NOMO-1 treated with dmso at 0.1 percent for 144 hours (cell line): ENCODE results near the gene RBPJ.

Experiments
- DNase-seq: peaks from one replicate; lab custom pipeline; 2025; ENCODE audit not compliant: unreplicated experiment; lab: John Stamatoyannopoulos, UW

RBPJ gene

DNA sequence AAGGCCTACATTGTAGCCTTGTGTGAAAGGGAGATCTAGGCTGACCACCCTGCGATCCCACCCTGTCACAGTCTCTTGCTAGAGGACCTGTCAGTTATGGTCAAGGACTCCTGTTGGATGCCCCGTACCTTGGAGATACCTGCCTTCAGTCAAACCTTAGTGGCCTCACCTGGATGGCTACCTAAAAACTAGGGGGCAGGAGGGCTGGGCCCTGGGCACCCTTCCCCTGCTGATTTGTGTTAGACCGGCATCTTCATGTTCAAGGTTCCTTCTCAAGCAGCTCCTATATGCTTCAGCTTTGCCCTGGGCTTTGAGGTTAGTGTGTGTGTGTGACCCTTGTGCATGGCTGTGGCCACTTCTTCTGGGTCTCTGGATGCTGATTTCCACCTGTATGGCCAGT is 134.1 kb downstream of the RBPJ start:
- no peak for DNase-seq

DNA sequence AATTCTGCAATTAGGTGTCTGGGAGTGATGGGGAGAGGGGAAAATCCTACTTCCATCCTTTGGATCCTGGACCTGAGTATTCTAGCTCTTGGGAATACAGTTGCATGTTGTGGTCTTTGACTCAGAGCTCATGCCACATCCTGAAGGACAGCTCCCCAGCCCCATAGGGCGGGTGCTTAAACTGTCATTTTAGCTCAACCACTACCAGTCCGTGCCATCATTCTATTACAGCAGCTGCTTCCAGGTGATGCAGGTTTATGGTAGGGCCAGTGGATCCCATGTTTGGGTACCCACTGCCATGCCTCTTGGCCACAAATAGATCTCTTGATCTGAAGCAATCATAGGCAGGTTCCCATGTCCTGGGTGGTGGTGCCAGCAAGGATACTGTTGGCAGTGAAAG is 134.8 kb downstream of the RBPJ start:
- DNase-seq, result no peak

DNA sequence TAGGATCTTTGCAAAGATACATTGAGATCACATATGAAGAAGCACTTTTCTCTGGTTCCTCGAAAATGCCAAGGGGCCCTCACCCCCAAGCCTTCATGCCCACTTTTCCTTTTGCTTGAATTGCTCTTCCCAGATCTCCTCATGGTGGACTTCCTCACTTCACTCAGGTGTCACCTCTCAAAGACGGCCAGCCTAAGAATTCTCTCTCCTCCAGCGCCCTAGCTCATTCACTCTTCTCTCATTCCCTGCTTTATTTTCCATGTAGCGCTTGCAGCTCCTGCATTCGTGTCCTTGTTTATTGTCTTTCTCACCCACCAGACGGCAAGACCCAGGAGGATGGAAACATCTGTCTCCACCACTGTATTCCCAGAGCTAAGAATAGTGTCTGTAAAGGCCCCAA is 136.6 kb downstream of the RBPJ start:
- DNase-seq, result no peak

DNA sequence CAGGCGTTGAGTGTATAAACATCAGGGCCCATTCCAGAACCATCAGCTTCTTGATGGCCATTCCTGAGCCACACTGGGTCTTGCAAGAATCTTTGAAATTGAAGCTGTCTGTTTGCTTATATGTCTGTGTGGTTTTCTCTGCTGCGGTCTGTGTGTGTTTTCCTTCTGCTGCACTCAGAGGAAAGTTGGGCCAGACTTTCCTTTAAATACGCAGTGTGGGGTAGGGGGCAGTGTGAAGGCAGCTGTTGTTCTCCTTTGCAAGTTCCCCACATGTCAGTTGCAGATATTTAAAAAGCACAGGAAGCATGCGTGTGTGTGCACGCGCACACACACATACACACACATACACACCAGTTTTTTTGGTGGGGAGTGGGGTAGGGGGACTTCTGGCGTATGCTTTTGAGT is 137.3 kb downstream of the RBPJ start:
- peak; percentile 12 for DNase-seq

GRCh38 chr4:26459054-26459755 is 138.4 kb downstream of the RBPJ start:
- DNase-seq, result peak; percentile 37

- DNase-seq, result no peak
Observed at GRCh38 chr4:26459756-26460530, 139.1 kb downstream of the RBPJ start.

GRCh38 chr4:26462874-26463273 is 142.1 kb downstream of the RBPJ start:
- DNase-seq, result no peak

- no peak for DNase-seq
Observed at GRCh38 chr4:26463386-26463785, 142.6 kb downstream of the RBPJ start.

- no peak for DNase-seq
Observed at GRCh38 chr4:26464420-26465095, 143.7 kb downstream of the RBPJ start.

DNA sequence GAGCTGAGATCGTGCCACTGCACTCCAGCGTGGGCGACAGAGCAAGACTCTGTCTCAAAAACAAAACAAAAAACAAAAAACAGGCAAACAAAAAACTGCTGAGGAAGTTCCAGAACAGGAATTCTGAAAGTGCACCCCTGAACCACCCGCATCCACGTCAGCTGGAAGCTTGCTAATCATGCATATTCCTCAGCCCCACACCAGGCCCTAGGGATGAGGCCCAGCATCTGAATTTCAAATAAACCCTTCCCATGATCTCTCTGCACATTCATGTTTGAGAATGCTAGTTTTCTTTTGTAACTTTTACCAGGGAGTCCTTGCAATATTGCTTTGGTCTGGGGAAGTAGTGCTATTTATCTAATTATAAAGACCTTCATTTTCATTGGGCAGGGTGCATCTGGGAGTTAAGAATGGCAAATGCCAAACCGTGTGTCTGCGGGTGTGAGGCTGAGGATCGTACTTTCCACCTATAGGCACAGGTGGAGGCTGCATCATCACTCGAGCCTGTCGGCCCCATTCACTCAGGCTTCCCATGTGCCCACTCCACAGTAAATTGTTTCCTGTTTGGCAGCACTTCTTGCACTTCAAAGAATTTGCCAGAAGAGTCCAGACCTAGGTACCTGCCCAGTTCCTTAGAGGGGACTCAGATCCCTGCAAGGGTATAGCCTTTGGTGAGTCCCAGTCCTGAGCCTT is 145.9 kb downstream of the RBPJ start:
- DNase-seq, result no peak

- no peak for DNase-seq
Observed at GRCh38 chr4:26467724-26468123, 146.9 kb downstream of the RBPJ start.

DNA sequence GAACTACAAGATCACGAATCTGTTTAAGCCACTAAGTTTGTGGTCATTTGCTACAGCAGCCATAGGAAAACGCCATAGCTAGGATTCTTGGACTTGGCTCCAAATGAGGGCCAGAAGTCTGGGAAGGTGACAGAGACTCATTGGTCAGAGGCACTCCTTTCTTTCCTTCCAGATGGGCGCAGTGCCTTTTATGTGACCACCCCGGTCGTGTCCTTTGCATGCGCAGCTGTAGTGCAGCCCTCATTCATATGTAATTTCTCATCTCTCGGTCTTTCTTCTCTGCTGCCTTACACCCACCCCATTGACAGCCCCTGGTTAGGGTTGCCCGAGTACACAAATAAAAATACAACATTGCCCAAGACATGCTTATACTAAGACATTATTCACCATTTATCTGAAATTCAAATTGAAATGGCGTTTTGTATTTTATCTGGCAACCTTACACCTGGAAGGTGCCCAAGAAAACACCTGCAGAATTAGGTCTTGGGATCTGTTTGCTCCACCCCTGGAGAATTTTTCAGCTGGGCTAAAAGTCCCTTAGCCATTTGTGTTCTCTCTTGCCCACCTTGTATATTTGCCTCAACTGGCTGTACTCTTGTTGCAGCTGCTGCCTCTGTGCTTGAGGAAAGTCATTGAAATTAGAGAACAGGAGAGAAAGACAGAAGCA is 147.6 kb downstream of the RBPJ start:
- no peak for DNase-seq

GRCh38 chr4:26468977-26469376 is 148.2 kb downstream of the RBPJ start:
- DNase-seq, result no peak

DNA sequence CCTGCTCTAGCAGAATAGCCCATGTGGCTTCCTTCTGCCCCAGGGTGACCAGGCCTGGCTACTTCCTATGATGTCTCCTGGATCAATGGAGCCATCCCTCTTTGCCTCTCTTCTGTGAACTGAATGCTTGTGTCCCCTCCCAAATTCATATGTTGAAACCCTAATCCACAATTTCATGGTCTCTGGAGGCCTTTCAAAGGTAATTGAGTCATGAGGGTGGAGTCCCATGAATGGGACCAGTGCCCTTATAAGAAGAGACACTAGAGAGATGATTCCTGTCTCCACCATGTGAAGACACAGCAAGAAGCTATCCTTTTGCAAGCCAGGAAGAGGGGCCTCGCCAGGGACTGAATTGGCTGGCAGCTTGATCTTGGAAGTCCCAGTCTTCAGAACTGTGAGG is 151.1 kb downstream of the RBPJ start:
- no peak for DNase-seq

DNA sequence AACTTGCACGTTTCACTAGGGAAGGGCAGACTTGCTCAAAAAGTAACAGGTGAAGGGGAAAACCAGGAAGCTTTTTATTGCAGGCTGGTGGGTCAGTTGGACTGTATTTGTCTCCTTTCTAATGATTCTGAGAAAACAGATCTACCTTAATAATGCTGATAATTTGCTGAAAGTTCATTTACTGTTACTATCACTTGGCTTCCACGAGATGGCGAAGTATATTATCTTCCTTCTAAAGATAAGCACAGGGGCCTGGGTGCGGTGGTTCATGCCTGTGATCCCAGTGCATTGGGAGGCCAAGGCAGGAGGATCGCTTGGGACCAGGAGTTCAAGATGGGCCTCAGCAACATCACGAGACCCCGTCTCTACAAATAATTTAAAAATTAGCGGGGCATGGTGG is 153.1 kb downstream of the RBPJ start:
- no peak for DNase-seq

- DNase-seq, result no peak
Observed at GRCh38 chr4:26474551-26474950, 153.7 kb downstream of the RBPJ start.

GRCh38 chr4:26475716-26476115 is 154.9 kb downstream of the RBPJ start:
- DNase-seq, result no peak

GRCh38 chr4:26476545-26476944 is 155.7 kb downstream of the RBPJ start:
- DNase-seq, result no peak

- no peak for DNase-seq
Observed at GRCh38 chr4:26478330-26478729, 157.5 kb downstream of the RBPJ start.

- DNase-seq, result no peak
Observed at GRCh38 chr4:26482508-26483462, 162.0 kb downstream of the RBPJ start.
